ENCODE data around the gene ADAP1.

- TF ChIP-seq CTCF (conservative IDR thresholded peaks at IDR 0.05; ENCODE audit: low read depth, low read length) (no peak), EZH2 (IDR thresholded peaks at IDR 0.05; ENCODE audit: low read length, unreplicated experiment) (no peak), EZH2phosphoT487 (IDR thresholded peaks at IDR 0.05; ENCODE audit: borderline replicate concordance, low read length) (no peak)
Observed at GRCh38 chr7:936386-937054, 18.0 kb downstream of the ADAP1 start.

Measured in PC-3 (cell line).